SJSA1 (cell line): Measurements from ENCODE around the gene CABLES2. TPM values are rescaled to one million over a fixed set of nuclear protein-coding genes. Genes with fewer than 3 reads are reported as not detected.
A peak's percentile ranks its signal among the peaks of the same experiment; 100 is the strongest.
"Not testable (repeated sequence)": the region's sequence is repeated elsewhere in the genome, so short reads cannot be mapped to it uniquely, and the experiment has no call there.

Source experiments
- DNase-seq, 2 experiments: peaks; one replicate each; pipeline ENCODE4 v3.0.0-alpha.2; 2015 to 2020; ENCODE audit warnings: low spot score in 2 of 2, low read depth in 1 of 2
- H3K27ac ChIP-seq: fragments of 250-450 bp; sonication (Bioruptor Pico); 2 replicates; pipeline ENCODE4 v1.5.1; 2020; ENCODE audit warnings: mild to moderate bottlenecking, moderate library complexity
- H3K27me3 ChIP-seq: fragments of 250-450 bp; sonication (Bioruptor Pico); replicated peaks from 2 replicates; pipeline ENCODE4 v1.5.1; 2020; ENCODE audit warnings: mild to moderate bottlenecking, moderate library complexity
- H3K36me3 ChIP-seq: fragments of 250-450 bp; sonication (Bioruptor Pico); 2 replicates; pipeline ENCODE4 v1.5.1; 2020; ENCODE audit warnings: mild to moderate bottlenecking
- H3K4me1 ChIP-seq: fragments of 250-450 bp; sonication (Bioruptor Pico); replicated peaks from 2 replicates; pipeline ENCODE4 v1.6.1; 2021; ENCODE audit warnings: mild to moderate bottlenecking
- H3K4me3 ChIP-seq: fragments of 250-450 bp; sonication (Bioruptor Pico); 2 replicates; pipeline ENCODE4 v1.5.1; 2020; ENCODE audit warnings: mild to moderate bottlenecking
- H3K9me3 ChIP-seq: fragments of 250-450 bp; sonication (Bioruptor Pico); replicated peaks from 2 replicates; pipeline ENCODE4 v1.5.1; 2020; ENCODE audit warnings: mild to moderate bottlenecking
- total RNA-seq: library from RNA; depleted of rRNA; stranded (reverse); fragments of >200 nt; shearing (Covaris generic); gene quantifications from 2 replicates; pipeline ENCODE4 v1.2.3, GENCODE V29; 2014

The CABLES2 gene
- total RNA-seq, 1 experiment from 2014 or later, result 6.9 TPM

- no peak overlapping the region for H3K4me3 ChIP-seq
- H3K27me3 ChIP-seq, result no peaks in the 10 kb centered on the region
- peaks cover 8% of the 10 kb centered on the region; the same call in 1 of the 2 replicates for H3K36me3 ChIP-seq
- H3K27ac ChIP-seq, result peak overlapping the region; percentile 64
- peak; percentile 79 to 84 for DNase-seq
- peaks cover 72% of the 10 kb centered on the region for H3K4me1 ChIP-seq
- no peaks in the 10 kb centered on the region for H3K9me3 ChIP-seq
Observed at GRCh38 chr20:62374331-62375152, 32.5 kb downstream of the CABLES2 start.

- not testable (repeated sequence) for H3K27ac ChIP-seq, H3K27me3 ChIP-seq, DNase-seq, H3K9me3 ChIP-seq, H3K4me3 ChIP-seq, H3K36me3 ChIP-seq
- peaks cover 80% of the 10 kb centered on the region for H3K4me1 ChIP-seq
Observed at GRCh38 chr20:62373631-62374179, 33.4 kb downstream of the CABLES2 start.

GRCh38 chr20:62372042-62372993 is 34.8 kb downstream of the CABLES2 start:
- Histone ChIP-seq H3K9me3 (no peaks in the 10 kb centered on the region), H3K4me1 (peaks cover 81% of the 10 kb centered on the region), H3K27ac (no peak overlapping the region), H3K27me3 (peaks cover 13% of the 10 kb centered on the region), H3K36me3 (peaks cover 2% of the 10 kb centered on the region; the same call in 1 of the 2 replicates), H3K4me3 (no peak overlapping the region)
- no peak for DNase-seq

GRCh38 chr20:62371588-62372041 is 35.5 kb downstream of the CABLES2 start:
- peaks cover 18% of the 10 kb centered on the region for H3K27me3 ChIP-seq
- H3K4me1 ChIP-seq, result peaks cover 79% of the 10 kb centered on the region
- DNase-seq, result no peak
- H3K4me3 ChIP-seq, result no peak overlapping the region
- no peaks in the 10 kb centered on the region for H3K36me3 ChIP-seq
- no peak overlapping the region for H3K27ac ChIP-seq
- H3K9me3 ChIP-seq, result no peaks in the 10 kb centered on the region

- Histone ChIP-seq H3K27ac (no peak overlapping the region), H3K36me3 (no peaks in the 10 kb centered on the region), H3K27me3 (peaks cover 24% of the 10 kb centered on the region), H3K9me3 (no peaks in the 10 kb centered on the region), H3K4me1 (peaks cover 79% of the 10 kb centered on the region), H3K4me3 (no peak overlapping the region)
- no peak for DNase-seq
Observed at GRCh38 chr20:62370807-62371587, 36.1 kb downstream of the CABLES2 start.

GRCh38 chr20:62370115-62370806 is 36.8 kb downstream of the CABLES2 start:
- DNase-seq, result peak; percentile 83 to 91
- H3K27me3 ChIP-seq, result peaks cover 27% of the 10 kb centered on the region
- H3K4me3 ChIP-seq, result no peak overlapping the region
- H3K27ac ChIP-seq, result no peak overlapping the region
- H3K36me3 ChIP-seq, result no peaks in the 10 kb centered on the region
- H3K9me3 ChIP-seq, result no peaks in the 10 kb centered on the region
- H3K4me1 ChIP-seq, result peaks cover 73% of the 10 kb centered on the region

GRCh38 chr20:62369815-62370114 is 37.3 kb downstream of the CABLES2 start:
- Histone ChIP-seq H3K4me3 (no peak overlapping the region), H3K9me3 (no peaks in the 10 kb centered on the region), H3K27me3 (peaks cover 27% of the 10 kb centered on the region), H3K4me1 (peaks cover 69% of the 10 kb centered on the region), H3K27ac (no peak overlapping the region), H3K36me3 (no peaks in the 10 kb centered on the region)
- no peak for DNase-seq

- Histone ChIP-seq H3K4me3 (no peak overlapping the region), H3K27me3 (peaks cover 27% of the 10 kb centered on the region), H3K9me3 (no peaks in the 10 kb centered on the region), H3K4me1 (peaks cover 69% of the 10 kb centered on the region), H3K27ac (no peak overlapping the region), H3K36me3 (no peaks in the 10 kb centered on the region)
- peak; percentile 39 to 70 for DNase-seq
Observed at GRCh38 chr20:62368976-62369814, 37.9 kb downstream of the CABLES2 start.

- peaks cover 27% of the 10 kb centered on the region for H3K27me3 ChIP-seq
- no peak for DNase-seq
- no peak overlapping the region for H3K4me3 ChIP-seq
- H3K36me3 ChIP-seq, result no peaks in the 10 kb centered on the region
- H3K4me1 ChIP-seq, result peaks cover 71% of the 10 kb centered on the region
- H3K27ac ChIP-seq, result no peak overlapping the region
- no peaks in the 10 kb centered on the region for H3K9me3 ChIP-seq
Observed at GRCh38 chr20:62368392-62368975, 38.6 kb downstream of the CABLES2 start.

- no peak overlapping the region for H3K27ac ChIP-seq
- no peak for DNase-seq
- no peaks in the 10 kb centered on the region for H3K9me3 ChIP-seq
- H3K36me3 ChIP-seq, result no peaks in the 10 kb centered on the region
- H3K4me1 ChIP-seq, result peaks cover 78% of the 10 kb centered on the region
- no peak overlapping the region for H3K4me3 ChIP-seq
- peaks cover 27% of the 10 kb centered on the region for H3K27me3 ChIP-seq
Observed at GRCh38 chr20:62367633-62368391, 39.3 kb downstream of the CABLES2 start.

GRCh38 chr20:62367136-62367632 is 39.9 kb downstream of the CABLES2 start, which contains the start of gene LAMA5:
TSS of gene LAMA5 (minus strand) at chr20:62367312. CDS start at chr20:62367245, 67 bp downstream.
- Histone ChIP-seq H3K4me1 (peaks cover 78% of the 10 kb centered on the region), H3K27ac (no peak within 1 kb of the TSS), H3K4me3 (peak within 1 kb of the TSS; percentile 47), H3K36me3 (no peaks in the 10 kb centered on the region), H3K9me3 (no peaks in the 10 kb centered on the region), H3K27me3 (peaks cover 27% of the 10 kb centered on the region)
- no peak for DNase-seq
